Mucosa of stomach (tissue), 1 donor: ENCODE data around the gene FAM13C.

Experiments
- H3K27me3 ChIP-seq: one replicate; pipeline ENCODE4 v1.7.0; 2013; ENCODE audit warnings: mild to moderate bottlenecking, low read length; ENCODE audit not compliant: control insufficient read depth, insufficient read depth
- H3K36me3 ChIP-seq: one replicate; pipeline ENCODE4 v1.7.0; 2013; ENCODE audit warnings: low read length; ENCODE audit not compliant: control insufficient read depth, insufficient read depth
- H3K4me1 ChIP-seq: one replicate; pipeline ENCODE4 v1.7.0; 2013; ENCODE audit warnings: mild to moderate bottlenecking, low read length; ENCODE audit not compliant: control insufficient read depth, insufficient read depth
- H3K4me3 ChIP-seq: one replicate; pipeline ENCODE4 v1.7.0; 2013; ENCODE audit warnings: low read length
- H3K9ac ChIP-seq: one replicate; pipeline ENCODE4 v1.7.0; 2013; ENCODE audit warnings: mild to moderate bottlenecking, low read length, moderate library complexity
- H3K9me3 ChIP-seq: one replicate; pipeline ENCODE4 v1.7.0; 2013; ENCODE audit warnings: mild to moderate bottlenecking, low read length, moderate library complexity; ENCODE audit not compliant: control insufficient read depth
- donor health status: Pancreatic carcinoma.

FAM13C gene

DNA sequence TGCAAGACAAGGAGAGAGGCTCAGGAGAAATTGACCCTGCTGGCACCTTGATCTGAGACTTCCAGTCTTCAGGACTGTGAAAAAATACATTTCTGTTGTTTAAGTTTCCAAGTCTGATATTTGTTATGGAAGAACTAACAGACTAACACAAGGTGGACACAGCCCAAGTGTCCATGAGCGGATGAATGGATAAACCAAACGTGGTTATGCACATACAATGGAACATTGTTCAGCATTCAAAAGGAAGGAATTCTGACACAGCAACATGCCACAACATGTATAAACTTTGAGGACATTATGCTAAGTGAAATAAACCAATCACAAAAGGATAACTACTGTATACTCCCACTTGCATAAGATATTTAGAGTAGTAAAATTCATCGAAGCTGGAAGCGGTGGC, 76.5 kb downstream of the FAM13C start:
- Histone ChIP-seq H3K36me3 (no peaks in the 10 kb centered on the region), H3K9ac (no peak overlapping the region), H3K9me3 (no peaks in the 10 kb centered on the region), H3K4me1 (no peaks in the 10 kb centered on the region), H3K27me3 (no peaks in the 10 kb centered on the region), H3K4me3 (no peak overlapping the region)

DNA sequence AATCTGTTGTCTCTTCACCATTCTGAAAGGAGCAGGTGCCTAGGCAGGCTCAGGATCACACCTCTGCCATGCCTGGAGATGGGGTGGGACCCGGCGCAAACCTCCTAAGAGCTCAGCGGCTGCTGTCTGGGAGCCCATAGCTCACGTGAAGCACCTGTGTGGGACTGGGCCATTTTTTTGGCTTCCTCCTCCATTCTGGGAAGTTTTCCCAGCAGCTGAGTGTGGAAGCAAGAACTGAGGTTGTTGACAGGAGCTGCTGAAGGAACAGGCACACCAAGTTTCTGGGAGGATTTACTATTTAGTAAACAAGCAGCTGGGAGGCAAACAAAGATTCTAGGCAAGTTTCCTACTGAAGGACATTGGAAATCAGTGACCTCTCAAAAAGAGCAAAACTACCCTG, 77.3 kb downstream of the FAM13C start:
- H3K9ac ChIP-seq = no peak overlapping the region
- no peak overlapping the region for H3K4me3 ChIP-seq
- H3K4me1 ChIP-seq = no peaks in the 10 kb centered on the region
- H3K36me3 ChIP-seq = no peaks in the 10 kb centered on the region
- H3K9me3 ChIP-seq = no peaks in the 10 kb centered on the region
- no peaks in the 10 kb centered on the region for H3K27me3 ChIP-seq

DNA sequence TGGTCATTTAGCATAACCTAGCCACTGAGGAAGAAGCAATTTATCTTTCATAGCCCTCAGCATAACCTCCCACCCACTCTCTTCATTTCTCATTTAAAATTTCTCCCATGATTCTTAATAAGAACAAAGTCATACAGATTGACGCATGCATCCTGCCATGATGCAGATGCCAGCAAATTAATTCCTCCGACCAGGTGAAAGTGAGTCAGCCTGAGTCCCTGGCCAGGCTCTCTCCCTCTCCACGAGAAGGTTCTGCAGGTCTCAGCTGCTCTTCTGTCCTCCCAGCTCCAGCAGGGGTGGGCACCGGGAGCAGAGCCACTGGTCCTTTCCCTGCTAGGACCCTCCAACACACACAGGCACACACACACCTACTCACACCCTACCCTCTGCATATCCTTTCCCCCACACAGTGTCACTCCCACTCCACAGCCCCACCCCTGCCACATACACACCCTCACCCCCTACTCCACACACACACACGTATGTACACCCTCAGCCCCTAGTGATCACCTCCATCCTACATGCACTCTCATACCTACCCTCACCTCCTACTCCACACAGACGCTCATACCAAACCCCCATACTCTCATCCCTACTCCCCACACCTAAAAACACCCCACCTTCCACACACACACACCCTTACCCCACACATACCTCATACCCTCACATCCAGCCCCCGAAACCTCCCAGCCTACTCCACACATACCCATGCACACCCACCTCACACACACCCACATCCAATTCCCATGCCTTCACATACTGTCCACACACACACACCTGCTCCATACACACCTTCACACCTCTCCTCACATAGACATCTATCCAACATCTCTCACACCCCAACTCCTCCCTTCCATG, 78.0 kb downstream of the FAM13C start:
- H3K9me3 ChIP-seq = no peaks in the 10 kb centered on the region
- H3K36me3 ChIP-seq = no peaks in the 10 kb centered on the region
- no peaks in the 10 kb centered on the region for H3K4me1 ChIP-seq
- H3K27me3 ChIP-seq = no peaks in the 10 kb centered on the region
- no peak overlapping the region for H3K9ac ChIP-seq
- H3K4me3 ChIP-seq = no peak overlapping the region

DNA sequence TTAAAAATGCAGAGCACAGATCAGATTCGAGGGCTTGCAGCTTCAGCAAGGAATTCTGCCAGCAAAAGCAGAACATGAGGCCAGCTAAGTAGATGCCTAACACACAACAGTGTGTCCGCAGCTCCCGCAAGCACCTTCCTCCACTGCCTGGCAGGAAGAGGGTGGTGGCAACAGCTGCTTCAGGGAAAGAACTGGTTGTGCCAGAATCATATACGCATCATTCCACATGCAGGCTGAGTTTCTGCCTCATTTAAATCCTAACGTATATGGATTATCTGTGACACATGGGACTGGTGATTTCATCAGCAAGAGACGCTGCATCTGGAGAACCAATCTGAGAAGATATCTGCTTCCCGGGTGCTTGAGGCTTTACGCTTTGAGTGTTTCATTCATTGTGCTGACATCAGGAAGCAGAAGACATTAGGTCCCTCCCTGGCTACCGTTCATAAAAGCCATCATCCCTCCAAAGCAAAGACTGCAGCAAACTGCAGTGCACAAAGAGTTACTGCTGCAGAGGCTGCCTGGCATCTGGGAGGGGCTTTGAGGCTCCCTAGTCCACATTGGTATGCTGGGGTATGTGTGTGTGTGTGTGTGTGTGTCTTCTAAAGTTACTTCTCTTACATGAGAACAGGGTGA, 78.8 kb downstream of the FAM13C start:
- Histone ChIP-seq H3K4me1 (no peaks in the 10 kb centered on the region), H3K4me3 (no peak overlapping the region), H3K9me3 (no peaks in the 10 kb centered on the region), H3K27me3 (no peaks in the 10 kb centered on the region), H3K9ac (no peak overlapping the region), H3K36me3 (no peaks in the 10 kb centered on the region)

DNA sequence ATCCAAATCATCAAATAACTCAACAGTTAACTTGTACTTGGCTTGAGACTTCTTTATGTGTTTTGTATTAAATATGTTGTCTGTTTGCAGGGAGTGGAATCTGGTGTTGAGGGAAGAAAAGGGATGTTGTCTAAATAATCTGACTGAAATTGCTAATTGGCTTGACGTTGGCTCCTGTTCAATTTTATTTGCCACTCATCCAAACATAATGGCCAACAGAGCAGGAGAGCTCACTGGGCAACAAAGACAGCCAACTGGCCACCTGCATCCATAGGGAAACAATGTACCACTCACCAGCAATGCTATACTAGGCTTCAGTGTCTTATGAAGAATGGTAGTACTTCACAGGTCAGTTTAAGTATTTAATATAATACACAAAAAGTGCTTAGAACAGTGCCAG, 80.5 kb downstream of the FAM13C start:
- Histone ChIP-seq H3K9me3 (no peaks in the 10 kb centered on the region), H3K9ac (no peak overlapping the region), H3K4me3 (no peak overlapping the region), H3K36me3 (no peaks in the 10 kb centered on the region), H3K27me3 (no peaks in the 10 kb centered on the region), H3K4me1 (no peaks in the 10 kb centered on the region)

DNA sequence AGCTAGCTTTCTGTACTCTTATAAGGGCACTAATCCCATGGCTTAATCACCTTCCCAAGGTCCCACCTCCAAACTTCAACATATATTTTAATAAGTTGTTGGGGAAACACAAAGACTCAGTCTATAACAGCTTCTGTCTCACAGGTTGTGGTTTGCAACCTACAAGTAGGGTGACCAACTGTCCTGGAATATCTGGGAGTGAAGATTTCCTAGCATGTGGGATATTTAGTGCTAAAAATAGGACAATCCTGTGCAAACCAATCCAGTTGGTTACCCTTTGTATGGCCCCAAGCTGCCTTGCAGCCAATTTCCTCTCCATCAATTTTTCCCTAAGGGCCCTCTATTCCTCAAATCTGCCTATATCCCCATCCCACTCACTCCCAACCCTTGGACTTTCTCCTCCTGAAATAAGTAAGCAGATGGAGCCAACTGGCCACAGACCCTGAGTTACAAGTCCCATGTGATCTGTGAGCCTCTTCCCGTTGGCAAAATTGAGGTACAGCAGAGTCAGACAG, 82.3 kb downstream of the FAM13C start:
- no peak overlapping the region for H3K9ac ChIP-seq
- H3K4me3 ChIP-seq = no peak overlapping the region
- no peaks in the 10 kb centered on the region for H3K36me3 ChIP-seq
- no peaks in the 10 kb centered on the region for H3K4me1 ChIP-seq
- no peaks in the 10 kb centered on the region for H3K9me3 ChIP-seq
- H3K27me3 ChIP-seq = no peaks in the 10 kb centered on the region

DNA sequence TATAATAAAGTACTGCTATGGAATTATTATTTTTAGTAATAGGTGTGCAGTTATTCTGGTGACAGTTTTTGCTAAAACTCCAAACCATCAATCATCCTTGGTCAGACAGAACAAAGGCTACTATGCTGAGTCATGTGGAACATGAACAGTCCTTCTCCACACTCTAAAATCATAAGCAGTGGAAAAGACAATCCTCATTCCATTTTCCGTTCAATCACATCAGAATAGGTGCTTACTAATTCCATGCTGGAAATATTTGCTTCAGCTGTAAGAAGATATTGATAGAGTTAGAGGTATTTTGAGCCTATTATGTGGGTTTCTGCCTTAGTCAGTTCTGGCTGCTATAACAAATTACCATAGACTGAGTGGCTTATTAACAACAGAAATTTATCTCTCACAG, 82.9 kb downstream of the FAM13C start:
- H3K9me3 ChIP-seq = no peaks in the 10 kb centered on the region
- no peak overlapping the region for H3K4me3 ChIP-seq
- H3K36me3 ChIP-seq = no peaks in the 10 kb centered on the region
- H3K4me1 ChIP-seq = no peaks in the 10 kb centered on the region
- H3K9ac ChIP-seq = no peak overlapping the region
- H3K27me3 ChIP-seq = no peaks in the 10 kb centered on the region

DNA sequence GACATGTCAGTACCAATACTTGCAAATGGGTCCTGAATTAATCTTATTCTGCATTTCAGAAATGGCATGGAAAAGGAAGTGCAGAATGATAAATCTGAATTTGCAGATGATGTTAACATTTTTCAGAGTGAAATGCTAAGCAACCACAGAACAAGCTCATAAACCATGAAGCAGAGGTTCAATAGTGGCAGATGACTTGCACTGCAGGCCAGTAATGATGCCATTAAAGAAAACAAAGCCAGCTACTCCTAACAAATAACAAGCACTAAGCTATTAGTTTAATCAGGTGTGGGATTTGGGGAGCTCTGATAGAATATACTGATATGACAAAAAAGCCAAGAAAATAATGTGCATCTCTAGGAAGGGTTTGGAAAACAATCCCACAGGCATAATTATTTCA, 85.4 kb downstream of the FAM13C start:
- H3K9ac ChIP-seq = no peak overlapping the region
- H3K9me3 ChIP-seq = no peaks in the 10 kb centered on the region
- H3K27me3 ChIP-seq = no peaks in the 10 kb centered on the region
- H3K4me3 ChIP-seq = no peak overlapping the region
- H3K4me1 ChIP-seq = no peaks in the 10 kb centered on the region
- no peaks in the 10 kb centered on the region for H3K36me3 ChIP-seq

DNA sequence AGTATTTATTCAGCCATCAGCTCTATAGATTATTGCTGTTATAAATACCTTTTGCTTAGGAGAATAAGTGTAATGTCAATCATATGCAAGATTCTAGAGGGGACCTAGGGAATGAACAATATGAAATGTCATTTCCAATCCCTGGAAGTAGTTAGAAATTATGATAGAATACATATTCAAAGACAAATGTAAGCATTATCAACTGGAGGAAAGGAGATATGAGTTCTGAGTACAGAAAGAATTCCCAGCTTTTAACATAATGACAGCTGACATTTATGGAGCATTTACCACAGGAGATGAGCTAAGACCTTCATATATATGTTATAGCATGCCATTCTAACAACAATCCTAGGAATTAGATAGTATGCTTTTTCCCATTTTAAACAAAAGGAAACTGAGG, 86.2 kb downstream of the FAM13C start:
- no peaks in the 10 kb centered on the region for H3K36me3 ChIP-seq
- no peaks in the 10 kb centered on the region for H3K4me1 ChIP-seq
- H3K9me3 ChIP-seq = no peaks in the 10 kb centered on the region
- no peak overlapping the region for H3K9ac ChIP-seq
- H3K4me3 ChIP-seq = no peak overlapping the region
- H3K27me3 ChIP-seq = no peaks in the 10 kb centered on the region

DNA sequence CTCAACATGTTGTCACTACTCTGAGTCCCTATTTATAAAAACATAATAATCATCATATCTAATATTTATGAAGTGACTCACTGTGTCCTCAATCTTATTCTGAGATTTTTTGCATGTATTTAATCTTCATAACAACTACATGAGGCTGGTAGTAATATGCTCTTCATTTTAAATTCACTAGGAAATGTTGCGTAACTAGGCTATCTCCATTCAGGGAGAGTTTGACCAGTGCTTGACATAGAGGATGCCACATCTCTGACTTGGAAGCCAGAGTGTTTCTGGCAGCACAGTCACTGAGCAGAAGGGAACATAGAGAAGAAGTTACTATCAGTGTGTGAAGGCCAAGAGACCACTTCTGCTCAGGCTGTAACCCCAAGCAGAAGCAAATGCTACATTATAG, 88.9 kb downstream of the FAM13C start:
- Histone ChIP-seq H3K9ac (no peak overlapping the region), H3K9me3 (no peaks in the 10 kb centered on the region)

DNA sequence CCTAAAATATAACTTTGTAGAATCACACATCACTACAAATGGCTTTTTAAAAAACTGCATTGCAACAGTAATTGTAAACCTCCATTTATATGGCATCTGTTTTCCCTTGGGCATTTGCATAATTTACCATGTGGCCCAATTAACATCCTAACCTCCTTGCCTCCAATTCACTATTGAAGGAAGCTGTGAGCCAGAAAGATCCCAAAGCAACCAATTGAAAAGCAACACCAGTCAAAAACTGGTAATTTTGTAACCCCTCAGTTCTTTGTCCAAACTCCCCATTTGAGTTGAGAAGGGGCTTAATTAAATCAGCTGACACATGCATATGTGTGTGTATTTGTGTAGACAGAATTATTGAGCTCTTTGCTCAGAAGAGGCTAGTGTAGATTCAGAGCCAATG, 90.3 kb downstream of the FAM13C start:
- Histone ChIP-seq H3K27me3 (no peaks in the 10 kb centered on the region), H3K9me3 (no peaks in the 10 kb centered on the region), H3K9ac (no peak overlapping the region), H3K4me3 (no peak overlapping the region), H3K4me1 (no peaks in the 10 kb centered on the region), H3K36me3 (no peaks in the 10 kb centered on the region)

More for the DNA sequence above, 88.9 kb downstream of the FAM13C start:
- Histone ChIP-seq H3K4me1 (no peaks in the 10 kb centered on the region), H3K4me3 (no peak overlapping the region), H3K36me3 (no peaks in the 10 kb centered on the region), H3K27me3 (no peaks in the 10 kb centered on the region)

DNA sequence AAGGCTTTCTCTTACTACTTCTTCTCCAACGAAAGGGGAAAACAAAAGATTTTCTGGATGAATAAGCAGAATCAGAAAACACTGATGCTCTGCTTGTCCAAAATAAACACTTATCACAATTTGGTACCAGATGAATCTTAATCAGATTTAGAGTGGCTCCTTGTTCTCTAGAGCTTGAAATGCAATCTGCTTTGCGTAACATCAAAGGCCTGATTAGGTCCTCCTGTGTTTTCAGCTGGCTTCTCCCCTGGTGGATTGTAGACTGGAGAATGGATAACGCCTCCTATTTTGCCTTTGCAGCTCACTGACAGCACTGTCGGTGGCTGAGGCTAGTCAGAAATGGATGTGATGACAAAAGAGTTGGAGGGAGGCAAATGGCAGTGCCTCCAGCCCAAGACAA, 91.2 kb downstream of the FAM13C start:
- Histone ChIP-seq H3K4me1 (no peaks in the 10 kb centered on the region), H3K9me3 (no peaks in the 10 kb centered on the region), H3K4me3 (no peak overlapping the region), H3K36me3 (no peaks in the 10 kb centered on the region), H3K9ac (no peak overlapping the region), H3K27me3 (no peaks in the 10 kb centered on the region)
